ENCODE results near the gene LOXL1. TPM values are rescaled to one million over a fixed set of nuclear protein-coding genes. Genes with fewer than 3 reads are reported as not detected.

LOXL1 gene
- total and polyA plus RNA-seq, 2 of the 4 experiments (the other 2 are of a cell fraction): 148 to 332 TPM

DNA sequence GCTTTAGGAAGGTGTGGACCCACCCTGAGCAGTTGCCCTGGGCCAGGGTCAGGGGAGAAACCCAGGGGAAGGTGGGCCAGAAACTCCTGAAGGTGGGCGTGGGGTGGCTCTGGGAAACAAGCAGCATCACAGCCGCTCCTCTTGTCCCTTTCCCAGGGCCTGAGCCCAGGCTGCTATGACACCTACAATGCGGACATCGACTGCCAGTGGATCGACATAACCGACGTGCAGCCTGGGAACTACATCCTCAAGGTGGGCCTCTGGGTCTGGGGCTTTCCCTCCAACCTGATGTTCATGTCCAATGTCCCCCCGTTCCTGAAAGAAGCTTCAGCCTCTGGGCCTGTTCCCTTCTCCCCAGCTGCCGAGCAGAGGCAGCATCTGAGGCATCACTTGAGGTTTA lies 21.4 kb downstream of the LOXL1 start:
- Histone ChIP-seq H3K4me1 (ENCODE audit: control insufficient read depth, insufficient read depth, low read length) (peaks cover 7% of the 10 kb centered on the region), H3K4ac (ENCODE audit: low read depth, low read length) (no peak overlapping the region), H2AK9ac (replicated peaks; ENCODE audit: low read depth, low read length, poor library complexity) (no peak overlapping the region), H3K4me3 (ENCODE audit: insufficient read depth, low read depth, low read length) (no peak overlapping the region), H3K27me3 (ENCODE audit: control insufficient read depth, insufficient read depth, low read length) (no peaks in the 10 kb centered on the region), H2BK120ac (ENCODE audit: low read depth, low read length) (no peak overlapping the region), H2BK5ac (ENCODE audit: low read depth, low read length, poor library complexity, severe bottlenecking) (no peak overlapping the region), H4K5ac (ENCODE audit: low read depth, low read length) (no peak overlapping the region), H2AK5ac (ENCODE audit: low read depth, low read length) (no peak overlapping the region), H3K9me1 (ENCODE audit: insufficient read depth, low read length) (no peaks in the 10 kb centered on the region; the same call in 1 of the 2 replicates), H2BK20ac (ENCODE audit: low read depth, low read length) (no peak overlapping the region), H3K36me3 (ENCODE audit: control insufficient read depth, insufficient read depth, low read length) (peaks cover 67% of the 10 kb centered on the region), H3K14ac (replicated peaks; ENCODE audit: low read depth, low read length) (no peak overlapping the region), H2AFZ (replicated peaks; ENCODE audit: low read length, poor library complexity) (no peak overlapping the region), H3K4me2 (ENCODE audit: low read depth, low read length) (no peak overlapping the region), H3K27ac (ENCODE audit: insufficient read depth, low read length) (no peak overlapping the region), H3K9me3 (ENCODE audit: control insufficient read depth, insufficient read depth, low read length) (no peaks in the 10 kb centered on the region), H4K20me1 (ENCODE audit: insufficient read depth, low read length) (0 out of 2 replicates have a peak, but pooled peaks cover 2% of the 10 kb centered on the region), H2BK15ac (ENCODE audit: low read depth, low read length) (no peak overlapping the region), H3K23ac (ENCODE audit: low read depth, low read length) (no peak overlapping the region), H3K56ac (ENCODE audit: extremely low read depth, insufficient read depth, low read length) (no peak overlapping the region), H4K91ac (ENCODE audit: insufficient read depth, low read depth, low read length) (no peak overlapping the region), H4K8ac (ENCODE audit: low read depth in 2 of 2, low read length in 2 of 2) (no peak overlapping the region), H3K9ac (ENCODE audit: low read depth, low read length) (no peak overlapping the region), H3K18ac (ENCODE audit: low read depth, low read length) (no peak overlapping the region), H3K79me1 (ENCODE audit: low read depth in 1 of 2, low read length in 2 of 2) (peaks cover 6 to 24% of the 10 kb centered on the region in 2 experiments; a peak in 3 of 4 replicates)
- in situ Hi-C loops (cut with MboI; ENCODE audit: low sequenced_read_pairs): no loop called here
- CTCF ChIA-PET: no interaction called here
- dilution Hi-C loops (cut with HindIII; ENCODE audit: low sequenced_read_pairs, unreplicated experiment): no loop called here
- POLR2A ChIA-PET (ENCODE audit: unreplicated experiment): no interaction called here
- intact Hi-C loops (cut with micrococcal nuclease): no loop called here
- ATAC-seq (ENCODE audit: low read depth): no peak
- TF ChIP-seq, protein P1, sequence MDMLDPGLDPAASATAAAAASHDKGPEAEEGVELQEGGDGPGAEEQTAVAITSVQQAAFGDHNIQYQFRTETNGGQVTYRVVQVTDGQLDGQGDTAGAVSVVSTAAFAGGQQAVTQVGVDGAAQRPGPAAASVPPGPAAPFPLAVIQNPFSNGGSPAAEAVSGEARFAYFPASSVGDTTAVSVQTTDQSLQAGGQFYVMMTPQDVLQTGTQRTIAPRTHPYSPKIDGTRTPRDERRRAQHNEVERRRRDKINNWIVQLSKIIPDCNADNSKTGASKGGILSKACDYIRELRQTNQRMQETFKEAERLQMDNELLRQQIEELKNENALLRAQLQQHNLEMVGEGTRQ (IDR thresholded peaks at IDR 0.05; ENCODE audit: low read depth, low read length): no peak
- TF ChIP-seq MAZ (IDR thresholded peaks at IDR 0.05; ENCODE audit: borderline replicate concordance, low read depth, low read length) (no peak), NFE2L2 (IDR thresholded peaks at IDR 0.05; ENCODE audit: low read depth, low read length) (no peak), MXI1 (IDR thresholded peaks at IDR 0.05; ENCODE audit: borderline replicate concordance, low read depth, low read length) (no peak), BHLHE40 (IDR thresholded peaks at IDR 0.05; ENCODE audit: low read depth, low read length) (no peak), RCOR1 (IDR thresholded peaks at IDR 0.05; ENCODE audit: insufficient replicate concordance, low read length) (no peak), FOS (IDR thresholded peaks at IDR 0.05; ENCODE audit: low read depth, low read length) (no peak), MAFK (IDR thresholded peaks at IDR 0.05; ENCODE audit: low read depth, low read length) (no peak), POLR2A (IDR thresholded peaks at IDR 0.05; ENCODE audit: low read depth, low read length) (no peak), RFX5 (IDR thresholded peaks at IDR 0.05; ENCODE audit: low read depth, low read length) (no peak), CEBPB (IDR thresholded peaks at IDR 0.05; ENCODE audit: low read depth, low read length) (no peak), CHD1 (IDR thresholded peaks at IDR 0.05; ENCODE audit: low read depth, low read length) (no peak), SMC3 (IDR thresholded peaks at IDR 0.05; ENCODE audit: low read depth, low read length) (no peak)
- TF ChIP-seq, protein P2, sequence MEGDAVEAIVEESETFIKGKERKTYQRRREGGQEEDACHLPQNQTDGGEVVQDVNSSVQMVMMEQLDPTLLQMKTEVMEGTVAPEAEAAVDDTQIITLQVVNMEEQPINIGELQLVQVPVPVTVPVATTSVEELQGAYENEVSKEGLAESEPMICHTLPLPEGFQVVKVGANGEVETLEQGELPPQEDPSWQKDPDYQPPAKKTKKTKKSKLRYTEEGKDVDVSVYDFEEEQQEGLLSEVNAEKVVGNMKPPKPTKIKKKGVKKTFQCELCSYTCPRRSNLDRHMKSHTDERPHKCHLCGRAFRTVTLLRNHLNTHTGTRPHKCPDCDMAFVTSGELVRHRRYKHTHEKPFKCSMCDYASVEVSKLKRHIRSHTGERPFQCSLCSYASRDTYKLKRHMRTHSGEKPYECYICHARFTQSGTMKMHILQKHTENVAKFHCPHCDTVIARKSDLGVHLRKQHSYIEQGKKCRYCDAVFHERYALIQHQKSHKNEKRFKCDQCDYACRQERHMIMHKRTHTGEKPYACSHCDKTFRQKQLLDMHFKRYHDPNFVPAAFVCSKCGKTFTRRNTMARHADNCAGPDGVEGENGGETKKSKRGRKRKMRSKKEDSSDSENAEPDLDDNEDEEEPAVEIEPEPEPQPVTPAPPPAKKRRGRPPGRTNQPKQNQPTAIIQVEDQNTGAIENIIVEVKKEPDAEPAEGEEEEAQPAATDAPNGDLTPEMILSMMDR (conservative IDR thresholded peaks at IDR 0.05; ENCODE audit: low read depth, low read length): no peak
- TF ChIP-seq, protein P3, sequence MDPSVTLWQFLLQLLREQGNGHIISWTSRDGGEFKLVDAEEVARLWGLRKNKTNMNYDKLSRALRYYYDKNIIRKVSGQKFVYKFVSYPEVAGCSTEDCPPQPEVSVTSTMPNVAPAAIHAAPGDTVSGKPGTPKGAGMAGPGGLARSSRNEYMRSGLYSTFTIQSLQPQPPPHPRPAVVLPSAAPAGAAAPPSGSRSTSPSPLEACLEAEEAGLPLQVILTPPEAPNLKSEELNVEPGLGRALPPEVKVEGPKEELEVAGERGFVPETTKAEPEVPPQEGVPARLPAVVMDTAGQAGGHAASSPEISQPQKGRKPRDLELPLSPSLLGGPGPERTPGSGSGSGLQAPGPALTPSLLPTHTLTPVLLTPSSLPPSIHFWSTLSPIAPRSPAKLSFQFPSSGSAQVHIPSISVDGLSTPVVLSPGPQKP (IDR thresholded peaks at IDR 0.05; ENCODE audit: borderline replicate concordance, low read depth, low read length): no peak
- 95% methylated on average over 8 of the region's 9 CpGs; no CpG with 5 or more reads in 1 of the 2 experiments for WGBS, 2 experiments (ENCODE audit: extremely low coverage in 2 of 2, insufficient read length in 1 of 2)
- DNase-seq: no peak
- BruUV-seq (replicated peaks): no TSS peak
